NCI-H226 (cell line): ENCODE results near the gene PHLDA3.
A peak's percentile ranks its signal among the peaks of the same experiment; 100 is the strongest.

Experiments
- DNase-seq: peaks from one replicate; pipeline ENCODE4 v3.0.0-alpha.2; 2015

The PHLDA3 gene

GRCh38 chr1:201427963-201428362 is 41.0 kb downstream of the PHLDA3 start:
- no peak for DNase-seq

- no peak for DNase-seq
Observed at GRCh38 chr1:201426479-201427310, 42.3 kb downstream of the PHLDA3 start.

GRCh38 chr1:201424146-201424545 is 44.8 kb downstream of the PHLDA3 start:
- DNase-seq, result no peak

GRCh38 chr1:201423655-201424054 is 45.3 kb downstream of the PHLDA3 start:
- no peak for DNase-seq

- DNase-seq, result no peak
Observed at GRCh38 chr1:201422436-201423030, 46.5 kb downstream of the PHLDA3 start.

- no peak for DNase-seq
Observed at GRCh38 chr1:201422026-201422425, 47.0 kb downstream of the PHLDA3 start.

GRCh38 chr1:201421041-201421440 is 47.9 kb downstream of the PHLDA3 start:
- DNase-seq, result no peak

- DNase-seq, result no peak
Observed at GRCh38 chr1:201420608-201421002, 48.4 kb downstream of the PHLDA3 start.

GRCh38 chr1:201419746-201420607 is 49.0 kb downstream of the PHLDA3 start:
- DNase-seq, result peak; percentile 24

- DNase-seq, result no peak
Observed at GRCh38 chr1:201419256-201419655, 49.7 kb downstream of the PHLDA3 start.

- DNase-seq, result no peak
Observed at GRCh38 chr1:201418461-201418860, 50.5 kb downstream of the PHLDA3 start.
